ENCODE measurements around the gene SPEM2.

SPEM2 gene

DNA sequence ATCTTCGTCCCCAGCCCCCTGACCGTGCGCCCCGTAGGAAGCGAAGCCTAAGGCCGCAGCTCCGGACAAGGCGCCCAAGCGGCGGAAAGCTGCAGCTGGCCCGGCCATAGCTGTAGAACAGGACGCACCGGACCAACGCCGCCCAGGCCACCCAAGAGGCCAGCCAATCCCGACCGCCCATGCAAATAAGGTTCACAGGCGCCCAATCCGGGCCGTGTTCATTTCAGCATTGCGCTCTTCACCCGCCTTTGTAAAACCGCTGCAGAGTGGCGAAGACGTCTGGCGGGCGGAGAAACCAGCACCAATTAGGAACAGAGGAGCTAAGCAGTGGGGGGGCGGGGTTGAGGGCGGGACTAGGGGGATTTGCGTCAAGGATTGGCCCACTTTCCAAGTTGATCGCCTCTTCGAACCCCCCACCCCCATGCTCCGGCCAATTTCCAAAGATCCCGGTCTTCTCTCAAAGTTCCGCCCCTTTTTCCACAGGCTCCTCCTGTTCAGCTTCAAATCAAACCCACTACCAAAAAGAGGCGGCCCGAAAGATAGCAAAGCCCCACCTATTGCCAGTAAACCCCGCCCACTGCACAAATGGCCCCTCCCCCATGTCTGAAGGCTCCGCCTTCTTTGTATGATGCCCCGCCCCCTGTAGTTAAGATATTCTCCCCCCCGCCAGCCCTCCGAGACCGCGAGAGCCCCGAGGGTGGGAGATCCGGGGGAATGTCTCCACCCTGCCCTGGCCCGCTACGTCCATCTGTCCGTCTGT lies 21.3 kb upstream of the SPEM2 start, which contains the start of gene TMEM256:
TMEM256 (minus strand) TSS at position 121 of the 760 bp plus-strand sequence; CDS start at position 108, 13 bp downstream.
- peak; percentile 88 for DNase-seq

DNA sequence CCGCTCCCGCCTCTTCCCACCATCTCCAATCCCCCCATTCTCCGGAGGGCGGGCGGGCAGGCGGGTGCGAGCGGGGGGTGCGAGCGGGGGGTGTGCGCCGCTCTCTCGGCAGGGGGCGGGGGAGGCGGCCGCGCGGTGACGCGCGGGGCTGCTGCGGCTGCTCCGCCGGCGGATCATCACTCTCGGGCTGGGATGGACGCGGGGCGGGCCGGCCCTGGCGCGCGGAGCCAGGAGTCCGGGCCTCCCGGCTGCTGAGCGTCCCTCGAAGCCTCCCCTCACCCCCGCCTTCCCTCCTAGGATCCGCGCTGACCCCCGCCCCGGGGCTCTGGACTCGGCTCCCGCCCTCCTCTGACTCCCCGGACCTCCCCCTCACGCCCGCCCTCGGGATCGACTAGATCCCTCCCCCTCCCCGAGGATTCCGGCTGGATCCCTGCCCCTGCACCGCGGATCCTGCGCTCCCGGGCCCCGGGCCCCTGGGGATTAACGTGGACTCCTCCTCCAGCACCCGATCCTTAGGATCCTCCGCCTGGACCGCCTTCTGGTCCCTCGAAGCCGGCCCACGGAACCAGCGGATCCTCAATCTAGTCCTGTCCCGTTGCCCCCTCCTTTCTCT lies 20.6 kb upstream of the SPEM2 start:
- no peak for DNase-seq

DNA sequence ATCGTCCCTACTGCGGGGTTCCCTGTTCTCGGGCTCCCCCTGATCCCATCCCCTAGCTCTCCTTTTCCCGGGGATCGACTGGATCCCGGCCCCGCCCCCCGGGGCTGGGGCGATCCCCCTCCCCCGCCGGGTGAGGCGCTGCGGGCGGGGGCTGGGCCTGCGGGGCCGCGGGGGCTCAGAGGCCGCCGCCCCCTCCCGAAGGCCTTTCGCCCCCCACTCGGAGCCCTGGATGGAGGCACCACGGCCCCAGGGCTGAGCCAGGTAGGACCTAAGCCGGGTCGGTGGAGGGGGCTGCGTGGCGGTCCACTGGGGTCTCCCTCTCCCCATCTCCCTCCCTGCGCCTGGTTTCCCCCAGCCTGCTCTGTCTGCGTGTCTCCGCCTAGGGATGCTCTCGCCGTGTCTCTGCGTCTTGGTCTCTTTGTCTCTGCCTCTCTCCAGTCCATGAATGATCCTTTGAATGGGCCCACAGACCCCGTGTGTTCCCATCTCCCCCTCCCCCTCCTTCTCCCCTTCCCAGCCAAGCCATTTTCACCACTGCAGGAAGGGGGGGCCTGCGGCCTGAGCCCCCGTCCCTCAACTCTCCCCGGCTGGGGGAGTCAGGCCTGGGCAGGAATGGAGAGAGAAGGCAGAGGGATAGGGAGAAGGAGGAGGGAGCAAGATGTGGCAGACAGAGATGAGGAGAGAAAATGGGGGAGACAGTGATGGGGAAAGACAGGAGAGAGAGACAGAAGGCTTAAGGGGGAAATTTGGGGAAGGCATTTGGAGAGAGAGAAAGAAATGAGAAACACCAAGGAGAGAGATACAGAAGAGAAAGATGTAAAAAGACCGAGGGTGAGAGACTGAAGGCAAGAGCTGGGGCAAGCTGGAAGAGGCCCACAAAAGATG lies 19.8 kb upstream of the SPEM2 start:
- DNase-seq: no peak

DNA sequence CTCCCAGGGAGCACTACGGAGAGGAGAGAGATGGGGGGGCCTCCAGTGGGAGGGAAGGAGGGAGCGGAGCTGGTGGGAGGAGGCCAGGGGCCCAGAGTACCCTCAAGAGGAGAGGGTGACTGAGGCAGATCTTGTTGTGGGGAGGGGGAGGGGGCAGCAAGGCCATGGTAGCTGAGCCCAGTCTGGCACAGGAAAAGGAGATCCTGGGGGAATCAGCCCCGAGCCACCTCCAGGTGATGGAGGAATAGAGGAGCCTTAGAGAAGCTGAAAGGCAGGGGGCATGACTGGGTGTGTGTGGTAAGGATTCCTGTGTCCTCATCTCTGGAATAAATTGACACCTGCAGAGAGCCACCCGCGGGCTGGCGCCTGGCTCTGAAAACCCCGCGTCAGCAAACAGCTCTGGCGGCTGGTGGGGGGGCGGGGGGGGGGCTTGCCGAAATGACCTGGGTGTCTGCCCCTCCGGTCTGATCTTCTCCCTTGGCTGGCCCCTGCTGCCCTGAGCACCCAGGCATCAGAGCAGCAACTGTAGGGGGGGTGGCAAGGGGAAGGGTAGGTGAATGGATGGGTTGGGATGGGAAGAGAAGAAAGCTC lies 19.1 kb upstream of the SPEM2 start:
- DNase-seq: no peak

DNA sequence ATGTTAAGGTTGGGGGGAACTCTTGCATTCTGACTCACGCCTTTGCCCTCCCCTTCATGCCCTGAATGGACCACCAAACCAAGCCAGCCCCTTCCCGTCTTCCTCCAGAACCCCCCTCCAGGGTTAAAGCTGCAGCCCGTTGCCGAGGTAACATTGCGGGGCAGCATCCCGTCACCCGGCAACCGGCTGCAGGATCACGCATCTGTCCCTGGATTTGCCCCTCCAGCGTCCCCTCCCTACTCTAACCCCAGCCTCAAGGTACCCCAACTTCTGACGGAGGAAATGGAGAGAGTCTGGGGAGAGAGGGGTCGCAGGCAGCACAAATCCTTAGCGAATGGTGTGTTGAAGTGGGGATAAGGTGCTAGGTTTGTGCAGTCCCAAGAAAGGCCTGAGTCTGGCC lies 18.3 kb upstream of the SPEM2 start:
- no peak for DNase-seq

DNA sequence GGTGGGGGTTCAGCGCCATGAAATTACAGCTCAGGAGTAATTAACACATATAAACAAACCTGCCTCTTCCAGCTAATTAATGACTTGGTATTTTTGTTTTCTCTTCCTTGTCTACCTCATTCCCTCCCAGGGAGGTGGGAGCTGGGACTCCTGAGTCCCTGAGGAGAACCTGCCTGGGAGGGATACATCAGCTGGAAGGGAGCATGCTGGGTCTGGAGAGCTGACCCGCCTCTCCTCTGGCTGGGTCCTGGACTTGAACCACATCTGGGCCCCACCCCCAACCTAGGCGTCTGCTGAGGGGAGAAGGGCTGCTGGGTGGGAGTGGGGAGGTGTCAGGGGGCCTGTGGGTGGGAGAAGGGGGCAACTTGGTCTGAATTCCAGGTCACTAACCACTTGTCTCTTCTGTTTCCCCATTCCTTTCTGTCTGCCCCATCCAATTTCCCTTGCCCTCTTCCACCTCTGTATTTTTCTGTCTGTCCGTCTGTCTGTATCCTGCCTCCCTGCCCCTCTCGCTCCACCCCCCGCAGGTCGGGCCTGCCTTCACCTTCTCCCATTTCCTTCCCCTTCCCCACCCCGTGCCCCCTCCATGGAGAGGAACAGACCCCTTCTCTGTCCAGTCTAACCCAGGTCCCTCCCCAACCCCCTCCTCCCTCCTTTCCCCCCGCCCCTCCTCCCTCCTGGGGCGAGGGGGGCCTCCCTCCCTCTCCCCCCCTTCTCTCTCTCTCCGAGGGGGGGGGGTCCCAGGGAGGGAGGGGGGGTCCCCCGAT lies 17.7 kb upstream of the SPEM2 start, which contains the start of gene NLGN2:
NLGN2 (plus strand) TSS at position 361 of the 767 bp plus-strand sequence. CDS start 411 bp downstream, outside the sequence.
- DNase-seq: no peak

DNA sequence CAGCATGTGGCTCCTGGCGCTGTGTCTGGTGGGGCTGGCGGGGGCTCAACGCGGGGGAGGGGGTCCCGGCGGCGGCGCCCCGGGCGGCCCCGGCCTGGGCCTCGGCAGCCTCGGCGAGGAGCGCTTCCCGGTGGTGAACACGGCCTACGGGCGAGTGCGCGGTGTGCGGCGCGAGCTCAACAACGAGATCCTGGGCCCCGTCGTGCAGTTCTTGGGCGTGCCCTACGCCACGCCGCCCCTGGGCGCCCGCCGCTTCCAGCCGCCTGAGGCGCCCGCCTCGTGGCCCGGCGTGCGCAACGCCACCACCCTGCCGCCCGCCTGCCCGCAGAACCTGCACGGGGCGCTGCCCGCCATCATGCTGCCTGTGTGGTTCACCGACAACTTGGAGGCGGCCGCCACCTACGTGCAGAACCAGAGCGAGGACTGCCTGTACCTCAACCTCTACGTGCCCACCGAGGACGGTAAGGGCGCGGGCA lies 17.1 kb upstream of the SPEM2 start:
- no peak for DNase-seq

DNA sequence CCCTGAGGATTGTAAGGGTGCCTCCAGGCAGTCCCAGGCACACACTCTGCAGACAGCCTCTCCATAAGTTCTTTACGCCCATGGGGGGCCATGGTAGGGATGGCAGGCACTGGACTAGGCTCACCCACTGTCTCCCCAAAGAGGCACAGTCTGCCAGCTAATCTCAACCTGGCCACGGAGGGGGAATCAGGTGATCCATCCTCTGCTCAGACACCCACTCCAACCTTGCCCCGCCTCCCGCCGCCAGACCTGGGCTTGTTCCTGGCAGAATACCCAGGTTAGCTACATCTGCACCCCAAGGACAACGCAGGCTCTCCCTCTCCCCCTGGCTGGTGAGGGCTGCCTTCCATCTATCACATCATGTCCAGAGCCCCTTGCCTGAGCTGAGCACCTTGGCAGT lies 16.6 kb upstream of the SPEM2 start:
- DNase-seq: no peak

DNA sequence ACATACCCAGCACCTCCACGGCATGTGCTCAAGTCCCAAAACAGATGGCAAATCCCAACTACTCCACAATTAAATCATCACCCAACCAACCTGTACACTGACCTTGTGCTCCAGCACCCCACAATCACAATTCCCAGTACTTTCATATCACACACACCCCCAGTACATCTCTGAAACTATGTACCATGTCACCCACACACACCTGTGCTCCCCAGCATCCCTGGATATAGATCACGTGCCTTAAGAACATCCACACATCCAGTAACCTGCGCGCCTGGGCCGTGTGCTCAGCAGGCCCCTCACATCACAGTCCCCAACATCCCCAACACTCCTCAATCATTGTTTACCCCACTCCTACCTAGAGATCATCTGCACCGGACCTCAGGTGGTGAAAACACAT lies 15.7 kb upstream of the SPEM2 start:
- DNase-seq: no peak

DNA sequence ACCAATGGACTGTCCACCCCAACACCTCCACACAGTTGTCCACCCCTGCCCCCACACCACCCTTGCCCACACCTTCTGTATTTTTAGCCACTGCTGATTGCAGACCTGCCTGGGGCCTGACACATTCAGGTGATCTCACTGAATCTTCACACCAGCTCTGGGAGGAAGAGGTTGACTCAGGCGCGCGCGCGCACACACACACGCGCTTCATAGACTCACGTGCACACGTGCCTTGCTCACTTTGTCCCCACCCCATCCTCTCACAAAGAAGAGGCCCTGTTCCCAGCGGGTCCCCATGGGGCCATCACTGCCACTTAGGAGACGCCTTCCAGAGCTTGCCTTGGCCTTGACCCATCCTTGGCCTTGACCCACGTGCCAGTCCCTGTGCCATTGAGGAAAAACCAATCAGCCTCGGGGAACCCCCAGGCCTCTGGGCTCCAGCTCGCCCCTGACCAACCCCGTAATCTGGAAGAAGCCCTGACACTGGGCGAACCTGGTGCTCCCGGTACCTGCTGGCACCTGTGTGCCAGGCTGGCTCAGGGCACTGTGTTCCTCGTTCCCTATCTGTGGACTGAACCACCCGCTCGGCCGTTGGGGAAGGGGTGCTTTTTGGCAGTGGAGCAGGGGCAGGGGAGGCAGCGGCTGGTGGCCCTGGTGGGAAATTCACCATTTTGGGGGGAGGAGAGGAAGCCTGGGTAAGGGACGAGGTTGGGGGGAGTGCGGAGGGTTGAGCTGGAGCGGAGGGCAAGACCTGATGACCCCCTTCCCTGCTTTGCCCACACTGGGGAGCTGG lies 14.6 kb upstream of the SPEM2 start:
- no peak for DNase-seq

DNA sequence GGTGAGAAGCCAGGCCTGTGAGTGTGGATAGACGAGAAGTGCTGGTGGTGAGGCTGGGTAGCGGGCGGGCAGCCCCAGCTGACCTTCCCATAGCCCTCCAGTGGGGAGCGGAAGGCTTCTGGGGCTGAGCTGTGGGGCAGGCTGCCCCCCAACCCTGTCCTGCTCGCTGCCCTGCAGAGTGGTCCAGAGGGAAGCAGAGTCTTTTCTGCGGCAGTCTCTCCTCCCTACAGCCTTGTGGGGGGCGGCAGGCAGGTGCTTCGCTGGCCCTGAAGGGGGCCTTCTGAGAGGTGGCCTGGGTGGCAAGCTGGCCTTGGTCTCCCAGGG lies 14.0 kb upstream of the SPEM2 start:
- no peak for DNase-seq

DNA sequence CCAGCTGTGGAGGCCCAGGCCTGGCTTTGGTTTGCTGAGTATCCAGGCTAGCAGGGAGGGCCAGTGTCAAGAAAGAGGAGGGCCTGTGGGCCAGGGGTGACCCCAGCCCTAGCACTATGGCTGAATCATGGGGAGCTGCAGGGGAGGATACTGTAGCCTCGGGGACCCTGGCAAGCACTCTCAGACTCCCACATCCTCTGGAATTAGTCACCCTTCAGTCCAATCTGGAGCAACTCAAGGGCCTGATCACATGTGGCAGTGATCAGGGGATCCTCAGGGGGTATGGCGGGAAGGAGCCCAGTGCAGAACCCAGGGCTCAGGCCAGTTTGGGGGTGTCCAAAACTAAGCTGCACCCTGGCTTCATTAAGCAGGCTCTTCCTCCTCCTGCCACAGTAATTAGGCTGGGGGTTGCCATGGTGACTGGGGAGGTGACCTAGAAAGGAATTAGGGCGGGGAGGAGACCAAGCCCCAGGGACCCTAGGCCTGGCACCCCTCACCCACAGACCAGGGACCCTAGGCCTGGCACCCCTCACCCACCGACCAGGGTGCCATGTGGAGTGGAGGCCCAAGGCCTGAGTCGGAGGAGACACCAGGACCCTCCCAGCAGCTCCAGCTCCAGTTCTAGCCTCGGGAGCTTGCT lies 11.9 kb upstream of the SPEM2 start:
- no peak for DNase-seq

DNA sequence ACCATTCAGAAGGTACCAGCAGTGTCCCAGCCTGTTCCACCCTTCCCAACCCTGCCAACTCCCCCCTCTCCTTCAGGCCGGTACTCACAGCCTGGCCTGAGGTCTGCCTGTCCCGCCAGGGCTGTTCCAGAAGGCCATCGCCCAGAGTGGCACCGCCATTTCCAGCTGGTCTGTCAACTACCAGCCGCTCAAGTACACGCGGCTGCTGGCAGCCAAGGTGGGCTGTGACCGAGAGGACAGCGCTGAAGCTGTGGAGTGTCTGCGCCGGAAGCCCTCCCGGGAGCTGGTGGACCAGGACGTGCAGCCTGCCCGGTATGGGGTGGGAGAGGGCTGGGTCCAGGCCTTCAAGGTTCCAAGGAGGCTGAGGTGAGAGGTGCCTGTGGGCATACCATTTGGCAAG lies 10.6 kb upstream of the SPEM2 start:
- no peak for DNase-seq

DNA sequence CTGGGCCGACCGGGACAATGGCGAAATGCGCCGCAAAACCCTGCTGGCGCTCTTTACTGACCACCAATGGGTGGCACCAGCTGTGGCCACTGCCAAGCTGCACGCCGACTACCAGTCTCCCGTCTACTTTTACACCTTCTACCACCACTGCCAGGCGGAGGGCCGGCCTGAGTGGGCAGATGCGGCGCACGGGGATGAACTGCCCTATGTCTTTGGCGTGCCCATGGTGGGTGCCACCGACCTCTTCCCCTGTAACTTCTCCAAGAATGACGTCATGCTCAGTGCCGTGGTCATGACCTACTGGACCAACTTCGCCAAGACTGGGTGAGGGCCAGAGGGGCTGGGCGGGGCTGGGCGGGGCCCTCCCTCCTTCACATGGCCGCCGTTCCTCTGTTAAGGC lies 9.6 kb upstream of the SPEM2 start:
- DNase-seq: no peak

DNA sequence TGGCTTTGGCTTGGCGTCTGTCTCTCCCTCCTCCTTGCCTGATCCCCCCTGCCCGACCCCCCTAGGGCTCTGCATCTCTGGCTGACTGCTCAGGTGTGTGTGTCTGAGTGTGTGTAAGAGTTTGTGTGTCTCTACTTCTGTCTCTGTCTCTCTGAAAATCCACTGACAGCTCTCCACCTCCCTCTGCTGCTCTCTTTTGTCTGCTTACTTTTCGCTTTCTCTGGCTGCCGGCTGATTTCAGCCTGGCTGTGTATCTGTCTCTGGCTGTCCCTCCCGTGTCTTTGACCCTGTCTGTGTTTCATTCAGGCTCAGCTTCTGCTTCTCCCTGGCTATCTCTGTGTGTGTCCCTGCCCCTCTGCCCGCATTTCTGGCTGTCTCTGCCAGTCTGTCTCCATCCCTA lies 9.1 kb upstream of the SPEM2 start:
- no peak for DNase-seq

DNA sequence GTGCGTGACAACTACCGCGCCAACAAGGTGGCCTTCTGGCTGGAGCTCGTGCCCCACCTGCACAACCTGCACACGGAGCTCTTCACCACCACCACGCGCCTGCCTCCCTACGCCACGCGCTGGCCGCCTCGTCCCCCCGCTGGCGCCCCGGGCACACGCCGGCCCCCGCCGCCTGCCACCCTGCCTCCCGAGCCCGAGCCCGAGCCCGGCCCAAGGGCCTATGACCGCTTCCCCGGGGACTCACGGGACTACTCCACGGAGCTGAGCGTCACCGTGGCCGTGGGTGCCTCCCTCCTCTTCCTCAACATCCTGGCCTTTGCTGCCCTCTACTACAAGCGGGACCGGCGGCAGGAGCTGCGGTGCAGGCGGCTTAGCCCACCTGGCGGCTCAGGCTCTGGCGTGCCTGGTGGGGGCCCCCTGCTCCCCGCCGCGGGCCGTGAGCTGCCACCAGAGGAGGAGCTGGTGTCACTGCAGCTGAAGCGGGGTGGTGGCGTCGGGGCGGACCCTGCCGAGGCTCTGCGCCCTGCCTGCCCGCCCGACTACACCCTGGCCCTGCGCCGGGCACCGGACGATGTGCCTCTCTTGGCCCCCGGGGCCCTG lies 8.3 kb upstream of the SPEM2 start:
- no peak for DNase-seq

DNA sequence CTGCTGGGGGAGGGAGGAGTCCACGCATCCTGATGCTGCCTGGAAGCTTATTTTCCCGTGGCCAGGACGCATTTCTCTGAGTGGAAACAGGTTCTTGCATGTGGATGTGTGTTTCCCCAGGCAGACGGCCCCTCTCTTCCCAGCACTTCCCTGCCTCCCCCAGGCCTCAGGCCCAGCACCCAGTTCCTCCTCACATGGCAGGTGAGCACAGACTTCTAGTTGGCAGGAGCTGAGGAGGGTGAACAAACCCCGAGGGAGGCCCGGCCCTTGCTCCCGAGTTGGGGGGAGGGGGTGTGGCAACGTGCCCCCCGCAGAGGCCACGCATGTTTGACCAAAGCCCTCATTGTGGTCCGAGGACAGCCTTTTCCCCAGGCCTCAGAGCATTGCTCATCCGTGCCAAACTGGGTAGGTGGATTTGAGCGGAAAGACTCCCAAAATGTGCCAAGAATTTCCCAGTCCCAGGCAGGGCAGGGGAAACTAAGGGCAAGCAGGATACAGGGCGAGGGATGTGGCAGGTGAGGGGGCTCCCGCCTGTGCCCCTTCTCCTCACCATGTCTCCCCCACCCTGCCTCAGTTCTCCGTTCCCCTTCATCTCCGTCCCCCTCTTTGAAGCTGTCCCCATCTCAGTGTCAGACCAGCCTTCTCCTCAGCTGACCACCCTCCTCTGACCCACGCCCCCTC lies 6.8 kb upstream of the SPEM2 start:
- DNase-seq: no peak

DNA sequence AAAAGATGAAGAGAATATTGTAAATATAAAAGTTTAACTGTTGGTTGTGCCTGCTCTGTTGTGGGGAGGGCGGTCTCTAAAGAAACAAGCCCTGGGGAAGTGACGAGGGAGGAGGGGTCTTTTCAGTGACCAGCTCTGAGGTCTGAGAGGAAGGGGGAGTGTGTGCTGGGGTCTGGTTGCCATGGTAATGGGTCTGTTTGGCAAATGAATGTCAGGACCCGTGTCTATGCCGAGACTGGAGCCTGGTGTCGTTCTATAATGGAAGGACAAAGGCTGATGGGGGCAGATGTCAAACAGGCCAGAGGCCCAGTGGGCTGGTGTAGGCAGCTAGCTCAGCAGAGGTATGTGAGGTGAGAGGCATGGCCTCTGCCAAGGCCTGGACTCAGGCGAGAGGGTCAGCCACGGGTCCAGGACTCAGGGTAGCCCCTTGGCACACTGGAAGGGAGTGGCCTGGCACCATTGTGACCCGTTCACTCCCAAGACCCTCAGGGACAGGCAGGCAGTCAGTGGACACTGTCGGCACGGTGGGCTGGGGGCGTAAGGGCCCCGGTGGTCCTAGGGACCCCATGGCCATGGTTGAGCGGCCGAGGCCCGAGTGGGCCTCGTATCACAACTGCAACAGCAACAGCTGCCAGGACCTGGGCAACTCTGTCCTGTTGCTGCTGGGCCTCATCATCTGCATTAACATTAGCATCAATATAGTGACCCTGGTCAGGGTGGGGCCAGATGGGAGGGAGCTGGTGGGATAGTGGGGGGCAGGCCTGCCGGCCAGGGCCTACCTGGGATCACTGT lies 5.4 kb upstream of the SPEM2 start, which contains the start of gene SPEM1:
SPEM1 (plus strand) TSS at position 506 of the 792 bp plus-strand sequence; CDS start at position 567, 61 bp downstream.
- DNase-seq: no peak

DNA sequence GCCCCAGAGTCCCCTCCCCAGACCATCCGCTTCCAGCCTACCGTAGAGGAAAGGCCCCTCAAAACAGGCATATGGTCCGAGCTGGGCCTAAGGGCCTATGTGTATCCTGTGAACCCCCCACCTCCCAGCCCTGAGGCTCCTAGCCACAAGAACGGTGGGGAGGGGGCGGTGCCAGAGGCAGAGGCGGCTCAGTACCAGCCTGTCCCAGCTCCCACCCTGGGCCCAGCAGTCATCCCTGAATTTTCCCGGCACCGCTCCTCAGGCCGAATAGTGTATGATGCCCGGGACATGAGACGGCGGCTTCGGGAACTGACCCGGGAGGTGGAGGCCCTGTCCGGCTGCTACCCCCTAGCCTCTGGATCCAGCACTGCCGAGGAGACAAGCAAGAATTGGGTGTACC lies 4.2 kb upstream of the SPEM2 start:
- no peak for DNase-seq
